Stomach smooth muscle (tissue), 2 donors: ENCODE data around the gene PDCD4.

Source experiments
- H3K27ac ChIP-seq: one replicate; pipeline ENCODE4 v1.7.0; 2013; ENCODE audit warnings: mild to moderate bottlenecking, low read length, inconsistent platforms
- H3K27me3 ChIP-seq, 2 donors: one replicate each; pipeline ENCODE4 v1.7.0; 2013; ENCODE audit warnings: low read length in 2 of 2; ENCODE audit not compliant: insufficient read depth in 2 of 2, control insufficient read depth in 1 of 2
- H3K36me3 ChIP-seq, 2 donors: one replicate each; pipeline ENCODE4 v1.7.0; 2013; ENCODE audit warnings: low read length in 2 of 2; ENCODE audit not compliant: control insufficient read depth in 2 of 2, insufficient read depth in 2 of 2
- H3K4me1 ChIP-seq: one replicate; pipeline ENCODE4 v1.7.0; 2013; ENCODE audit warnings: low read length; ENCODE audit not compliant: control insufficient read depth, insufficient read depth
- H3K4me3 ChIP-seq, 2 donors: one replicate each; pipeline ENCODE4 v1.7.0; 2013; ENCODE audit warnings: low read length in 2 of 2
- H3K9ac ChIP-seq, 2 donors: one replicate each; pipeline ENCODE4 v1.7.0; 2013; ENCODE audit warnings: low read length in 2 of 2, mild to moderate bottlenecking in 1 of 2
- H3K9me3 ChIP-seq, 2 donors: one replicate each; pipeline ENCODE4 v1.7.0; 2013; ENCODE audit warnings: low read length in 2 of 2; ENCODE audit not compliant: control insufficient read depth in 2 of 2
- donor health status: healthy.
- donor health status: Pancreatic carcinoma.

PDCD4 gene

GRCh38 chr10:110842326-110842904 lies 29.3 kb upstream of the PDCD4 start:
- Histone ChIP-seq H3K27ac (no peak overlapping the region), H3K9me3 (no peaks in the 10 kb centered on the region), H3K9ac (no peak overlapping the region), H3K4me3 (no peak overlapping the region), H3K36me3 (peaks cover 0 to 2% of the 10 kb centered on the region in 2 donors), H3K4me1 (peaks cover 4% of the 10 kb centered on the region), H3K27me3 (no peaks in the 10 kb centered on the region)

GRCh38 chr10:110843031-110843430 lies 28.7 kb upstream of the PDCD4 start:
- Histone ChIP-seq H3K9me3 (no peaks in the 10 kb centered on the region), H3K9ac (no peak overlapping the region), H3K27ac (no peak overlapping the region), H3K36me3 (peaks cover 0 to 2% of the 10 kb centered on the region in 2 donors), H3K4me3 (no peak overlapping the region), H3K27me3 (no peaks in the 10 kb centered on the region), H3K4me1 (peaks cover 3% of the 10 kb centered on the region)

- Histone ChIP-seq H3K9ac (no peak overlapping the region), H3K27me3 (no peaks in the 10 kb centered on the region), H3K27ac (no peak overlapping the region), H3K36me3 (peaks cover 0 to 2% of the 10 kb centered on the region in 2 donors), H3K4me1 (no peaks in the 10 kb centered on the region), H3K9me3 (no peaks in the 10 kb centered on the region), H3K4me3 (no peak overlapping the region)
Measured at GRCh38 chr10:110843796-110844616, 27.7 kb upstream of the PDCD4 start.

GRCh38 chr10:110844617-110844881 lies 27.2 kb upstream of the PDCD4 start:
- Histone ChIP-seq H3K9ac (no peak overlapping the region), H3K27ac (no peak overlapping the region), H3K36me3 (peaks cover 0 to 2% of the 10 kb centered on the region in 2 donors), H3K4me1 (no peaks in the 10 kb centered on the region), H3K9me3 (no peaks in the 10 kb centered on the region), H3K4me3 (no peak overlapping the region), H3K27me3 (no peaks in the 10 kb centered on the region)

GRCh38 chr10:110845192-110845755 lies 26.5 kb upstream of the PDCD4 start:
- no peaks in the 10 kb centered on the region for H3K27me3 ChIP-seq
- no peak overlapping the region for H3K27ac ChIP-seq
- no peak overlapping the region for H3K4me3 ChIP-seq
- H3K36me3 ChIP-seq: peaks cover 0 to 2% of the 10 kb centered on the region in 2 donors
- H3K4me1 ChIP-seq: no peaks in the 10 kb centered on the region
- H3K9ac ChIP-seq: no peak overlapping the region
- no peaks in the 10 kb centered on the region for H3K9me3 ChIP-seq

GRCh38 chr10:110845756-110846620 lies 25.7 kb upstream of the PDCD4 start:
- Histone ChIP-seq H3K4me3 (no peak overlapping the region), H3K27ac (no peak overlapping the region), H3K27me3 (no peaks in the 10 kb centered on the region), H3K9ac (no peak overlapping the region), H3K36me3 (peaks cover 0 to 2% of the 10 kb centered on the region in 2 donors), H3K4me1 (no peaks in the 10 kb centered on the region), H3K9me3 (no peaks in the 10 kb centered on the region)

- Histone ChIP-seq H3K27ac (no peak overlapping the region), H3K9ac (no peak overlapping the region), H3K27me3 (no peaks in the 10 kb centered on the region), H3K9me3 (no peaks in the 10 kb centered on the region), H3K4me1 (no peaks in the 10 kb centered on the region), H3K4me3 (no peak overlapping the region), H3K36me3 (peaks cover 0 to under 1% of the 10 kb centered on the region in 2 donors)
Measured at GRCh38 chr10:110847374-110847773, 24.4 kb upstream of the PDCD4 start.

- no peak overlapping the region for H3K27ac ChIP-seq
- H3K9me3 ChIP-seq: no peaks in the 10 kb centered on the region
- H3K27me3 ChIP-seq: no peaks in the 10 kb centered on the region
- no peak overlapping the region for H3K9ac ChIP-seq
- no peak overlapping the region for H3K4me3 ChIP-seq
- no peaks in the 10 kb centered on the region for H3K4me1 ChIP-seq
- H3K36me3 ChIP-seq: no peaks in the 10 kb centered on the region
Measured at GRCh38 chr10:110848106-110848505, 23.6 kb upstream of the PDCD4 start.

- Histone ChIP-seq H3K36me3 (no peaks in the 10 kb centered on the region), H3K27ac (no peak overlapping the region), H3K4me3 (no peak overlapping the region), H3K4me1 (no peaks in the 10 kb centered on the region), H3K9ac (no peak overlapping the region), H3K9me3 (no peaks in the 10 kb centered on the region), H3K27me3 (no peaks in the 10 kb centered on the region)
Measured at GRCh38 chr10:110850099-110850498, 21.6 kb upstream of the PDCD4 start.

- no peak overlapping the region for H3K9ac ChIP-seq
- no peaks in the 10 kb centered on the region for H3K9me3 ChIP-seq
- H3K27me3 ChIP-seq: no peaks in the 10 kb centered on the region
- H3K27ac ChIP-seq: no peak overlapping the region
- H3K36me3 ChIP-seq: no peaks in the 10 kb centered on the region
- no peak overlapping the region for H3K4me3 ChIP-seq
- no peaks in the 10 kb centered on the region for H3K4me1 ChIP-seq
Measured at GRCh38 chr10:110851020-110851612, 20.6 kb upstream of the PDCD4 start.
